GM21717 (cell line): ENCODE measurements around the gene ZNF775.

Source experiments
- ATAC-seq: cut with Tn5 transposase; IDR thresholded peaks from one replicate; pipeline ENCODE4 v1.9.1; 2021; ENCODE audit warnings: mild to moderate bottlenecking, moderate library complexity; ENCODE audit not compliant: unreplicated experiment

The ZNF775 gene

DNA sequence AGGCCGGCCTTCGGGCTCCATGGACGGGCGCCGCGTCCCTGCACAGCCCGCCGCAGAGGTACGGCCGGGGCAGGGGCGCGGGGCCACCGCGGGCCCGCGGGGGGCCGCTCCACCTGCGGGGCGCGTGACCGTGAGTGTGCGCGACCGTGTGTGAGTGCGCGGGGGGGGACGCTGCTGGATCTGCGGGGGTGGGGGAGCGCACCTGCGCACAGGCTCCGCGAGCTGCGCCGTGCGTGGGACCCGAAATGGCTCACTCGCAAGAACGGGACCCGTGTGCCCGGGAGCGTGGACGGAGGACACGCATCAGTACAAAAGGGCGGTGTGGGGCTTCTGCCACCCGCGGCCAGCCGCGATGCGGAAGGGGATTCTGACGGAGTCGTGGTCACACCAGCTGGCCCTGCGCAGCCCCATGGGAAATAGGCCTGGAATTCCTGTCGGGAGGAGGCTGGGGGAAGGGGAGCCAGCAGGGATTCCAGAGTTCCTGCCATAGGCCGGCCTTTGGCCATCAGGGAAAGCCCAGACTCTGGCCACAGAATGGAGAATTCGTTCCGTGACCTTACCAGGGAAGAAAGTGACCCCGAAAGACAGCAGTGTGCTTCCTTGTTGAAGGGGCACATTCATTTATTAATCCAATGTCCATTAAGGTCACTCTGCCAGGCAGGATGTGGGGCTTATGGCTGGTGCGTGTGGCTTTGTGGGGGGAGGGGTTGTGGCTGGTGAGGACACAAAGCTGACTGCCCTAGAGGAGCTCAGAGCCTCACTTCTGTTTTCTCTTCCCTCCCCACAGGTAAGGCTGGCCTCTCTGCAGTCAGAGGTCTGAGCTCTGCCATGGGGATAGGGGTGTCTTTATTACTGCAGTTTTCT lies 10.0 kb upstream of the ZNF775 start:
- peak; percentile 41 for ATAC-seq

DNA sequence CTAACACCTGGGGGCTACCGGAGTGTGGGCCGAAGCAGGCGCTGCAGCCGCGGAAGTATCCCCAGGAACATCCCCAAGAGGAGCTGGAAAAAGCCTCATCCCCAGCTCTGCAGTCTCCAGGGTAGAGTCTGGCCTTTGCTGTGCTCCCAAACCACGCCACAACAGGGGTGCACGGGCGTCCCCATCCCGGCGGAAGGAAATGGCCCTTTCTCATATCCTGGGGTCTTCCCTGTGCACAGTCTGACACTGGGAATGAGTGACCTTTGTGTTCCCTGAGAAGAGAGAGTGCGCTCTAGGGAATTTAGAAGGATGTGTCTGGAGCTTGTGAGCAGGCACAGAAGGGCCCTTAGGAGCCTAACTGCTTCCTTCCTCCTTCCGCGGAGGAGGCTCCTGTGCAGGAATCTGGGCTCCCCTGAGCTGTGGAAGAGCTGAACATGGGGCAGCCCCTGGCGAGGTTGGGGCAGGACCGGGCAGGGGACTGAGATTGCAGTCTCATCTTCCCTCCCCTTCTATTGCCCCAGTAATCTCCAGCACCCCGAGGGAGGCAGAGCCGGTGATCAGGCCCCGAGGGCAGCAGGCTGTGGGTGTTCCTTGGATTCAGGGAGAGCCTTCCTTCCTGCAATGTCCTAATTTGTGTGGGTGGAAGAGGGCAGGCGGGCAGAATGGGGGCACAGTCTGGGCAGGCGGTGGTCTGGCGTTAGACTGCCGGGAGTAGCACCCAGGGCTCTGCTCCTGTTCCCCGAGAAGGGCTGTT lies 9.2 kb upstream of the ZNF775 start:
- no peak for ATAC-seq

- no peak for ATAC-seq
Observed at GRCh38 chr7:150370612-150371071, 8.5 kb upstream of the ZNF775 start.

GRCh38 chr7:150371131-150371995 lies 7.8 kb upstream of the ZNF775 start:
- ATAC-seq = no peak

- no peak for ATAC-seq
Observed at GRCh38 chr7:150371996-150372270, 7.2 kb upstream of the ZNF775 start.

- no peak for ATAC-seq
Observed at GRCh38 chr7:150372271-150373048, 6.7 kb upstream of the ZNF775 start.

DNA sequence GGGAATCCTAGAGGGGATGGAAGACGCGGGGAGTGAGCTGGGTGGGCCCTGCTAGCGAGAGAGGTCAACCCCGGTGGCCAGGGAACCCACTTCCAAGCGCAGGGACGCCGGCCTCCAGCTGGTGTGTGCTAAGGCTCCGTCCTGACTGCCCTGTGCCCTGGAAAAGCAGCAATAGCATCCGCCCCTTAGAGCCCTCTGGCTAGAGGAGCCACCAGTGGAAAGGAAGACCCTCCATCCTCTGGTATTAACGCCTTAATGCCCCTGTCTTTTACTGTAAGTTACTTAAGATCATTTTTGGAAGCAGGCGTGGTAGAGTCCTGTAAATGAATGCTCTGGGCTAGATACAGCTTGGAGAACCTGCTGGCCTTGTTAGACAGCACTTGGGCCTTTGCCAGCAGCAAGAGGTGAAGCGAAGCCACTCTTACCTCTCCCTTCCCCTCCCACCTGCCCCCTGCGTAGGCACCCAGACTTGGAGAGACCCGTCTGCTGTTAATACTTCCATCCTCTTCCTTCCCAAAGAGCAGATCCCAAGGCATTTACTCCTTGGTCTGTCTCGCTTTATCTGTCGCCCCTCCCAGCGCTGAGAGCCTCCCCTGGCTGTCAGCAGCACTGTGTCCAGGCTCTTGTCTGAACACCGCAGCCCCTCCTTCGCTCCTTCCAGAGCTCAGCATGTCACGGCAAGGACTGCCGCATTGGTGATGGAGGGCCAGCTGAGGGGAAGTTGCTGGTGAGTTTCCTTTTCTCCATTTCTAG lies 5.9 kb upstream of the ZNF775 start:
- no peak for ATAC-seq

GRCh38 chr7:150374026-150374425 lies 5.1 kb upstream of the ZNF775 start:
- no peak for ATAC-seq

- no peak for ATAC-seq
Observed at GRCh38 chr7:150374472-150374871, 4.7 kb upstream of the ZNF775 start.

DNA sequence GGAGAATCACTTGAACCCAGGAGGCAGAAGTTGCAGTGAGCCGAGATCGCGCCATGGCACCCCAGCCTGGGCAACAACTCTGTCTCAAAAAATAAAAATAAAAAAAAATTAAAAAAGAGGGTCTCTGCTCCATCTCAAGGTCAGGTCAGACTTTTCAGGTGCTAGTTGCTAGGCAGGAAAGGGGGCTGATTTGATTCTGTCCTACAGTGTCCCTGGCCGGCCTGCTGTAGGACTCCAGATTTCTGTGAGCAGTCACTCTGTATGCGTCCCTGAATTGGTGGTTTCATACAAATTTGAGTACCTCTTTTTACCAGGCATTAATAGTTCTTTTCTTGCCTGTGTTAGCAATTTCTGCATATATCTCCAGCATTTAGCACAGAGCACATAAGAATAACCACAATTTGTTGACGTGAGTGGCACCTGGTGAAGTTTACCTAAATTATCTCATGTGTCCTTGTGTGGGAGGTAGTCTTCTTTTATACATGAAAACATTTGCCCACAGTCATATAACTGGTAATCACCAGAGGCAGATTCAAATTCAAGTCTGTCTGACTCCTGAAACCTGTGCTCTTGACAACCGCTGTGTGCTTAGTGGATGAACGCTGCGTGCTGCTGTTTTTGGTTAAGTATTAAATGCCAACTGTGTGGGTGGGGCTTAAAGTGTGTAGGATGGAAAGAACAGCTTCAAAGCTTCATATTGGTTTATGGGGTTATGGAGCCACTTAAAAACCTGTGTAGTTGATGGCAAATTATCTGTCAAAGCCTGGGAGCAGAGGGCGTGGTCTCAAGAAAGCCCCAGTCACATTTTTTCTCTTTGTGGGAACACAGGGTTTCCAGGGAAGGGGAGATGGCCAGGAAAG lies 3.2 kb upstream of the ZNF775 start:
- no peak for ATAC-seq

DNA sequence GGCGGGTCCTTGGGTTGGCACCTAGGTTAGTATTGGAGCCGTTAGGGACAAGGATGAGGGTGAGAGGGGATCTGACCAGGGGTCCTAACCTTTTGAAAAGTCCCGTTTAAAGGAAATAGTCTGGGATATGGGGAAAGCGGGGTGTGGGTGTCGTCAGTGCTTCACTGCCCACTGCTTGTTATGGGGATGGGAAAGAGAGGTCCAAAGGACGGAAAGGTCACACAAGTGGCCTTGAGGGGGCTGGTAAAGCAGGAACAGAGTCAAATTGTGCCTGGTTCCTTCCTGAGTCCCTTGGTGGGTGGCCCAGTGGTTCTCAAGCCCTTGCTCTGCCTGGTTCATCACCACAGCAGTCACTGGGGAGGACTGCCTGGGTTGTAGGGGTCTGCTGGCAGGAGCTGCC lies 2.6 kb upstream of the ZNF775 start:
- no peak for ATAC-seq

DNA sequence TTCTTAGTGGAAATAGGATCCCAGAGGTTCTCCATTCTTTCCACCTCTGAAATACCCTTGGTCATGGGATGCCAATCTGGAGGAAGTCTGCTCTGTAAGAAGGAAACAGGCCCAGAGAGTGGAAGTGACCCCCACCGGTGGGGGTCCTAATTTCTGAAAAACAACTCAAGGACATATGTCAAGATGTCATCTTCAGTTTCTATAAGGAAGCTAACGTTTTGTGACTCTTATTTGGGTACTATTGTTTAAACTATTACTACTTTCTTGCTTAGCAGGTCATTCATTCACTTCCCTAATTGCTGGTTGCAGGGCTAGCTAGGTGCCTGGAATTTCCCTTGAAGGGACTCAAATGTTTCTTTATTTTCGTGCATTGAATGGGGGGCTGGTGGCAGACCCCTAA lies 1.9 kb upstream of the ZNF775 start:
- no peak for ATAC-seq

- ATAC-seq = no peak
Observed at GRCh38 chr7:150377635-150378034, 1.5 kb upstream of the ZNF775 start.

DNA sequence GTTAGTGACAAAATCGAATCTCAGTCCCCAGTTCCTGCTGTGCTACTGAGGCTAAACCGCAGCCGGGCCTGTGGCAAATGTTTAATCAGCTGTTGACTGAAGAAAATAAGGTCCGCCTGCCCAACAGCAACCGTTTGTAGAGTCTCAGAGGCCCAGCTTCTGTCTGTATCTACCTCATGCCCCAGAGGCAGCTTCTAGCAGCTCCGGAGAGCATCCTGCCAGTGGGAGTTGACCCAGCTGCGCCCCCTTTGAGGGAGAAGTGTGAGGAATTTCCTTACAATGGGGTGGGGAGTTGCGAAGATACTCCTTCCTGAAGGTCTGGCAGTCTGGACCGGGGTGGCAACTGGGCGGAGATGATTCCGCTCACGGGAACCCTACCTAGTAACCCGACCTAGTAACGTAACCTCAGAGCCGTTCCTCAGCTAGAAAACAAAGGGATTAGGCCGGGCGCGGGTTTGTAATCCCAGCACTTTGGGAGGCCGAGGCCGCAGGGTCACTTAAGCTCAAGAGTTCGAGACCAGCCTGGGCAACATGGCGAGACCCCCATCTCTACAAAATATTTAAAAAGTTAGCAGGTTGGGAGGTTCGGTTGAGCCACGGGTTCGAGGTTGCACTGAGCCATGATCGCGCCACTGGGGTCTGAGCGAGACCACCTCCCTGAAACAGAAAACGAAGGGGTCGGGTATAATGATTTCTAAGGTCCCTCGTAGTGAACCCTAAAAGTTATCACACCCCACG lies 846 bp upstream of the ZNF775 start:
- ATAC-seq = no peak

- peak; percentile 6 for ATAC-seq
Observed at GRCh38 chr7:150379441-150380379, 580 bp downstream of the ZNF775 start.

DNA sequence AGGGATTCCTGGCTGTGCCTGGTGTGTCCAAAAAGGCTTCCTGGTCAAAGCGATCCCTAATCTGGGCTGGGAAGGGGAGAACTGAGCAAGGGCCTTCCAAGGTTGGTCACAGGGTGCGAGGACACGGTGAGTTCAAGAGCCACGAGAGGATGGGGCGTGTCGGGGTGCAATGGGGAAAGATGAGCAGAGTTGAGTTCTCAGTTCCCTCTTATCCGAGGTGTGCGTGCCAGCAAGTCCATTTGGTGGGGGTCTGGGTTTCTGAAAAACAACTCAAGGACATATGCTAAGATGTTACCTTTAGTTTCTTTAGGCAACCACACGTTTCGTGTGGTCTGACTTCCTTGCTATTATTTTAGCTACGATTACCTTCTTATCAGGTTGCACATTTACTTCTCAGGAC lies 1.3 kb downstream of the ZNF775 start:
- peak; percentile 28 for ATAC-seq

- ATAC-seq = no peak
Observed at GRCh38 chr7:150381096-150381495, 2.0 kb downstream of the ZNF775 start.
